HCT116 (cell line): ENCODE data around the gene TIMM13.

Source experiments
- ATF3 ChIP-seq: IDR thresholded peaks from 2 replicates; pipeline ENCODE4 v1.6.1; 2012
- CEBPB ChIP-seq: IDR thresholded peaks from 2 replicates; pipeline ENCODE4 v1.6.1; 2012; ENCODE audit warnings: low read depth
- EZH2 ChIP-seq: fragments of 200-600 bp; sonication (generic); IDR thresholded peaks from 2 replicates; pipeline ENCODE4 v1.6.1; 2017; ENCODE audit warnings: antibody characterized with exemption, mixed run types
- EZH2phosphoT487 ChIP-seq: fragments of 200-600 bp; IDR thresholded peaks from 2 replicates; pipeline ENCODE4 v1.6.1; 2018; ENCODE audit warnings: antibody characterized with exemption, borderline replicate concordance
- JUND ChIP-seq: IDR thresholded peaks from 2 replicates; pipeline ENCODE4 v1.6.1; 2012
- POLR2A ChIP-seq: IDR thresholded peaks from 2 replicates; pipeline ENCODE4 v1.7.0; 2011; ENCODE audit warnings: borderline replicate concordance; ENCODE audit not compliant: insufficient read depth, insufficient read length; ENCODE audit errors: extremely low read depth
- TF ChIP-seq, protein P1 (sequence below), 3 experiments: fragments of 200-600 bp in 1 of 3; sonication (generic) in 1 of 3; IDR thresholded peaks in 2 of 3; conservative IDR thresholded peaks in 1 of 3; 2 replicates each; pipeline ENCODE4 v1.5.1; 2012 to 2017; ENCODE audit warnings: low read depth in 2 of 3, low read length in 2 of 3, antibody characterized with exemption in 1 of 3, borderline replicate concordance in 1 of 3, control low read depth in 1 of 3, mild to moderate bottlenecking in 1 of 3, mixed read lengths in 1 of 3, mixed run types in 1 of 3, moderate library complexity in 1 of 3; ENCODE audit not compliant: insufficient read depth in 1 of 3

GRCh38 chr19:2413629-2414028, 13.8 kb downstream of the TIMM13 start:
- TF ChIP-seq ATF3 (no peak), POLR2A (no peak), JUND (no peak), CEBPB (no peak), EZH2 (no peak), EZH2phosphoT487 (no peak)
- TF ChIP-seq, protein P1, sequence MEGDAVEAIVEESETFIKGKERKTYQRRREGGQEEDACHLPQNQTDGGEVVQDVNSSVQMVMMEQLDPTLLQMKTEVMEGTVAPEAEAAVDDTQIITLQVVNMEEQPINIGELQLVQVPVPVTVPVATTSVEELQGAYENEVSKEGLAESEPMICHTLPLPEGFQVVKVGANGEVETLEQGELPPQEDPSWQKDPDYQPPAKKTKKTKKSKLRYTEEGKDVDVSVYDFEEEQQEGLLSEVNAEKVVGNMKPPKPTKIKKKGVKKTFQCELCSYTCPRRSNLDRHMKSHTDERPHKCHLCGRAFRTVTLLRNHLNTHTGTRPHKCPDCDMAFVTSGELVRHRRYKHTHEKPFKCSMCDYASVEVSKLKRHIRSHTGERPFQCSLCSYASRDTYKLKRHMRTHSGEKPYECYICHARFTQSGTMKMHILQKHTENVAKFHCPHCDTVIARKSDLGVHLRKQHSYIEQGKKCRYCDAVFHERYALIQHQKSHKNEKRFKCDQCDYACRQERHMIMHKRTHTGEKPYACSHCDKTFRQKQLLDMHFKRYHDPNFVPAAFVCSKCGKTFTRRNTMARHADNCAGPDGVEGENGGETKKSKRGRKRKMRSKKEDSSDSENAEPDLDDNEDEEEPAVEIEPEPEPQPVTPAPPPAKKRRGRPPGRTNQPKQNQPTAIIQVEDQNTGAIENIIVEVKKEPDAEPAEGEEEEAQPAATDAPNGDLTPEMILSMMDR (IDR thresholded peaks at IDR 0.05 in 2 of 3, conservative IDR thresholded peaks at IDR 0.05 in 1 of 3; ENCODE audit: borderline replicate concordance in 1 of 3, insufficient read depth in 1 of 3, low read depth in 2 of 3, low read length in 2 of 3): no peak
